Upper lobe of right lung (tissue), 1 donor: ENCODE data around the gene RBM23. TPM values are rescaled to one million over a fixed set of nuclear protein-coding genes. Genes with fewer than 3 reads are reported as not detected.
"Not testable (repeated sequence)": the region's sequence is repeated elsewhere in the genome, so short reads cannot be mapped to it uniquely, and the experiment has no call there.

Experiments used
- ATAC-seq: fragments of 200-7000 bp; cut with Tn5 transposase; one replicate; pipeline ENCODE4 v1.9.1; 2020; ENCODE audit warnings: mild to moderate bottlenecking, moderate library complexity
- DNase-seq: peaks from one replicate; pipeline ENCODE4 v3.0.0-alpha.2; 2020
- H3K27ac ChIP-seq: fragments of 200-600 bp; one replicate; pipeline ENCODE4 v1.8.0; 2022
- H3K27me3 ChIP-seq: fragments of 200-600 bp; one replicate; pipeline ENCODE4 v1.8.0; 2022; ENCODE audit warnings: mild to moderate bottlenecking
- H3K36me3 ChIP-seq: fragments of 200-600 bp; one replicate; pipeline ENCODE4 v1.8.0; 2022
- H3K4me1 ChIP-seq: fragments of 200-600 bp; one replicate; pipeline ENCODE4 v1.8.0; 2022
- H3K4me3 ChIP-seq: fragments of 200-600 bp; one replicate; pipeline ENCODE4 v1.8.0; 2022; ENCODE audit warnings: mild to moderate bottlenecking
- H3K9me3 ChIP-seq: fragments of 200-600 bp; one replicate; pipeline ENCODE4 v1.8.0; 2022
- CTCF ChIP-seq: fragments of 200-600 bp; IDR thresholded peaks from one replicate; pipeline ENCODE4 v1.8.0; 2022; ENCODE audit warnings: antibody characterized with exemption
- intact Hi-C: fragments of 100-400 bp; cut with DNase I; formaldehyde crosslinking; loops from one replicate; pipeline ENCODE4 v1.11.0; 2022
- total RNA-seq: library from RNA; stranded (reverse); fragmentation: NEBNext Ultra II Directional; extraction: Animal tissue kit (Norgen Biotek cat#: 25700); gene quantifications from one replicate; pipeline ENCODE4 v1.2.1, GENCODE V29; 2021
- donor health status: DM: no; HTN: yes; CAD: no; lungs with severe emphysema.

Gene RBM23
- total RNA-seq, 1 donor from 2014 or later = 83.5 TPM

GRCh38 chr14:22923746-22924145, 4.8 kb upstream of the RBM23 start:
- DNase-seq = no peak
- no peaks in the 10 kb centered on the region for H3K9me3 ChIP-seq
- intact Hi-C loops = no loop called here
- H3K4me3 ChIP-seq = no peak overlapping the region
- H3K36me3 ChIP-seq = peaks cover 70% of the 10 kb centered on the region
- H3K27ac ChIP-seq = no peak overlapping the region
- no peaks in the 10 kb centered on the region for H3K27me3 ChIP-seq
- no peak for TF ChIP-seq CTCF
- no peak for ATAC-seq
- peaks cover 16% of the 10 kb centered on the region for H3K4me1 ChIP-seq

GRCh38 chr14:22922294-22922693, 3.3 kb upstream of the RBM23 start:
- Histone ChIP-seq H3K4me1 (peaks cover 10% of the 10 kb centered on the region), H3K36me3 (peaks cover 70% of the 10 kb centered on the region), H3K27ac (no peak overlapping the region), H3K4me3 (no peak overlapping the region), H3K9me3 (no peaks in the 10 kb centered on the region), H3K27me3 (no peaks in the 10 kb centered on the region)
- ATAC-seq (no peak), DNase-seq (no peak)
- intact Hi-C loops = no loop called here
- no peak for TF ChIP-seq CTCF

DNA sequence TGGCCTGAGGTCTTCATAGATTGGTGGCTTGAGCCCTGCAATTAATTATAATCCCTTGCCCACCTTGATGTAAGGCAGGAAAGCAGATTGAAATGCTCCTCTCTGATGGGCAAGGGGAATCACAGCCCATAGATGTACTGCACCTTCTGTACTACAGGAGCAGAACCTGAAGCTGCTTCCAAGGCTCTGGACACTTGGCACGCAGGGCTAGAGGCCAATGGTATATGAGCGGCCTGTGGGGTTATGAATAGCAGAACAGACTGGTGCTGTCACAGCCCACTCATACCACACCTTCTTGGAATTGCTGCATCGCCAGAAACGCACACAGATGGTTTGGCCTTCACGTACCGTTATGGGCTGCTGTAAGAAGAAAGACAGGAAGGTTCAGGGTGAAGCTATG, 1.7 kb upstream of the RBM23 start:
- TF ChIP-seq CTCF = no peak
- Histone ChIP-seq H3K4me3 (no peak overlapping the region), H3K4me1 (peaks cover 23% of the 10 kb centered on the region), H3K27ac (no peak overlapping the region), H3K27me3 (no peaks in the 10 kb centered on the region), H3K36me3 (peaks cover 54% of the 10 kb centered on the region), H3K9me3 (no peaks in the 10 kb centered on the region)
- no peak for ATAC-seq
- no peak for DNase-seq
- intact Hi-C loops = no loop called here

DNA sequence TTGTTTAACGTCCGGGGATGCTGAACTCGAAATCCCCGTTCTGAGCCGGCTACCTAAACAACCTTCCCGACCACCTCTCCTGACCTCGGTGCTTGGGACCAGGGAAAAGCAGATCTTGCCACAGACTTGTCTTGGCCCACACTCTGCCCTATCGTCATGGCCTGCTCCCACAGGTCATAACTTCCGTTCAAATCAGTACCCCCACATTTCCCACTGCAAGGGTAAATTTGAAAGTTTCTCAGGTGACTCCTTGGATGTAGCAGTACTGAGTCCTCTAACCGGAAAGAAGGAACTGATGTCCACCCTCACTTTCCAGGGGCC, 612 bp upstream of the RBM23 start:
- DNase-seq = no peak
- Histone ChIP-seq H3K27me3 (no peaks in the 10 kb centered on the region), H3K4me1 (peaks cover 29% of the 10 kb centered on the region), H3K36me3 (peaks cover 42% of the 10 kb centered on the region), H3K27ac (peak overlapping the region; percentile 82), H3K9me3 (no peaks in the 10 kb centered on the region), H3K4me3 (peak overlapping the region; percentile 45)
- intact Hi-C loops = no loop called here
- peak; percentile 6 for ATAC-seq
- TF ChIP-seq CTCF = no peak

DNA sequence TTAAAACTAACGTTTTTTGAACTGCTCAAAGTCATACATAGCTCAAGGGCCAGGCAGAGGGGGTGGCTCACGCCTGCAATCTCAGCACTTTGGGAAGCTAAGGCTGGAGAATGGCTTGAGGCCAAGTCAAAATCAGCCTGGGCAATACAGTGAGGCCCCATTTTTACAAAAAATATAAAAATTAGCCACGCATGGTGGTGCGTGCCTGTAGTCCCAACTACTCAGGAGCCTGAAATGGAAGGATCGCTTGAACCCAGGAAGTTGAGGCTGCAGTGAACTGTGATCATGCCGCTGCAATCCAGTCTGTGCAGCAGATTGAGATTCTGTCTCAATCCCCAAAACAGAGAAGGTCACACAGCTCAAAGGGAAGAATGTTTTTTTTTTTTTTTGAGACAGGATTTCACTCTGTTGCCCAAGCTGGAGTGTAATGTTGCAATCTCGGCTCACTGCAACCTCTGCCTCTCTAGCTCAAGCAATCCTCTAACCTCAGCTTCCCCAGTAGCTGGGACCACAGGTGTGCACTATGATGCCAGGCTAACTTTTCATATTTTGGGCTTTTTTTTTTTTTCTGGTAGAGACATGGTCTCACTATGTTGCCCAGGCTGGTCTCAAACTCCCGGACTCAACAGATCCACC, 2.9 kb downstream of the RBM23 start:
- peak; percentile 7 for ATAC-seq
- TF ChIP-seq CTCF = no peak
- no peak for DNase-seq
- Histone ChIP-seq H3K27me3 (no peaks in the 10 kb centered on the region), H3K36me3 (peaks cover 16% of the 10 kb centered on the region), H3K4me3 (no peak overlapping the region), H3K9me3 (no peaks in the 10 kb centered on the region), H3K4me1 (peaks cover 29% of the 10 kb centered on the region), H3K27ac (peak overlapping the region; percentile 26)
- intact Hi-C loops = no loop called here

DNA sequence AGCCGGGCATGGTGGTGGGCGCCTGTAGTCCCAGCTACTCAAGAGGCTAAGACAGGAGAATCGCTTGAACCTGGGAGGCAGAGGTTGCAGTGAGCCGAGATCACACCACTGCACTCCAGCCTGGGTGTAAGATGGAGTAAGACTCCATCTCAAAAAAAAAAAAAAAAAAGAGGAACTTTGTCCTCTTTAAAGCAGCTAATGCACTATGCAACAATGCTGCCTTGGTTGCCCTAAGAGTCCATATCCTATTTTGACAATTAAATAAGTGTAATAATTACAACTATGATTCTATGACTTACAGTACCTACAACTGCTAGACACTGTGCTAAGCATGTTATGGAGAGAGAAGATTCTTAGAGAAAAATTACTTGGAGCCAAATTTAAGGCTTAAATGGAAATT, 4.1 kb downstream of the RBM23 start:
- ATAC-seq, intact Hi-C loops, H3K9me3 ChIP-seq, H3K4me3 ChIP-seq, DNase-seq, H3K27ac ChIP-seq, H3K27me3 ChIP-seq: not testable (repeated sequence)
- Histone ChIP-seq H3K4me1 (peaks cover 28% of the 10 kb centered on the region), H3K36me3 (peaks cover 16% of the 10 kb centered on the region)
